ENCODE results near the gene RBBP5.

DNA sequence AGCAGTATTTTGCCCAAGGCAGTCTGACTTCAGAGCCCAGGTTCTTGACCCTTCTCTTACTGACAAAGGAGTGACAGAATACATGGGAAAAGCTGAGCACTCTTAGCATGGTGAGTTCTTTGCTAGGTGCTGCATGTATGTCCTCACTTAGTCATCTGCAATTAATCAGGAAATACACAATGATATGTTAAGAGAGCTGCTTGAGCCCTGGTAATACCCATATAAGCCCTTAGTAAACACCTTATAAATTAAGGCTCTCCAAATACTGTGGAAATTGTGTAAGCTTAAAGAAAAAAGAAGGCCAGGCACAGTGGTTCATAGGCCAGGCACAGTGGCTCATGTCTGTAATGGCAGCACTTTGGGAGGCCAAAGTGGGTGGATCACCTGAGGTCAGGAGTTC lies 23.5 kb downstream of the RBBP5 start:
- TF ChIP-seq, protein P1, sequence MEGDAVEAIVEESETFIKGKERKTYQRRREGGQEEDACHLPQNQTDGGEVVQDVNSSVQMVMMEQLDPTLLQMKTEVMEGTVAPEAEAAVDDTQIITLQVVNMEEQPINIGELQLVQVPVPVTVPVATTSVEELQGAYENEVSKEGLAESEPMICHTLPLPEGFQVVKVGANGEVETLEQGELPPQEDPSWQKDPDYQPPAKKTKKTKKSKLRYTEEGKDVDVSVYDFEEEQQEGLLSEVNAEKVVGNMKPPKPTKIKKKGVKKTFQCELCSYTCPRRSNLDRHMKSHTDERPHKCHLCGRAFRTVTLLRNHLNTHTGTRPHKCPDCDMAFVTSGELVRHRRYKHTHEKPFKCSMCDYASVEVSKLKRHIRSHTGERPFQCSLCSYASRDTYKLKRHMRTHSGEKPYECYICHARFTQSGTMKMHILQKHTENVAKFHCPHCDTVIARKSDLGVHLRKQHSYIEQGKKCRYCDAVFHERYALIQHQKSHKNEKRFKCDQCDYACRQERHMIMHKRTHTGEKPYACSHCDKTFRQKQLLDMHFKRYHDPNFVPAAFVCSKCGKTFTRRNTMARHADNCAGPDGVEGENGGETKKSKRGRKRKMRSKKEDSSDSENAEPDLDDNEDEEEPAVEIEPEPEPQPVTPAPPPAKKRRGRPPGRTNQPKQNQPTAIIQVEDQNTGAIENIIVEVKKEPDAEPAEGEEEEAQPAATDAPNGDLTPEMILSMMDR (IDR thresholded peaks at IDR 0.05) = no peak
- TF ChIP-seq POLR2A (IDR thresholded peaks at IDR 0.05) = no peak

All from uterus (tissue), 2 donors.